OCI-LY1 (cell line): ENCODE measurements around the gene CENPC.

Experiments used
- CTCF ChIP-seq: fragments of 200-600 bp; sonication (generic), shearing (Covaris generic); IDR thresholded peaks from 2 replicates; pipeline ENCODE4 v1.5.1; 2017; ENCODE audit warnings: mild to moderate bottlenecking, antibody characterized with exemption, low read length, moderate library complexity, mixed read lengths
- EZH2 ChIP-seq: fragments of 200-600 bp; sonication (generic), shearing (Covaris generic); IDR thresholded peaks from 2 replicates; pipeline ENCODE4 v1.8.0; 2017; ENCODE audit warnings: borderline replicate concordance, mixed run types, mild to moderate bottlenecking, antibody characterized with exemption, low read length, moderate library complexity, mixed read lengths

DNA sequence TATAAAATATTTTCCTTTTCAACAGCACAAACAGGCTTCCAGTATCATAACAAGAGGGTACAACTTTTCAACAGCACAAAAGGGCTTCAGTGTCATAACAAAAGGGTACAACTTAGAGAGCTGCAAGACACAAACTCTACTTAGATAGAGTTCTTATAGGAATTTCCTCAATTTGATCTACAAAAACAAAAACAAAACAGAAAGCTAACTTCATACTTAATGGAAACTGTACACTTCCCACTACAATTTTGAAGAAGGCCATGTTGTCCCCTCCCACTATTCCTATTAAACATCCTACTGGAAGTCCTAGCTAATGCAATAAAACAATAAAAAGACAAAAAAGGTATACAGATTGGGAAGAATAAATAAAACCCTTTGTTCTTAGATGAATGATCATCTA is 96.7 kb downstream of the CENPC start:
- TF ChIP-seq CTCF (no peak), EZH2 (no peak)
